GM18499 (cell line): ENCODE measurements around the gene TFEB.

Experiments used
- ATAC-seq: cut with Tn5 transposase; IDR thresholded peaks from one replicate; pipeline ENCODE4 v1.9.1; 2021; ENCODE audit warnings: moderate number of reproducible peaks; ENCODE audit not compliant: insufficient read depth, unreplicated experiment

TFEB gene

GRCh38 chr6:41642960-41643898 lies 92.2 kb downstream of the TFEB start:
- ATAC-seq = no peak

GRCh38 chr6:41642090-41642959 lies 93.1 kb downstream of the TFEB start:
- ATAC-seq = no peak

DNA sequence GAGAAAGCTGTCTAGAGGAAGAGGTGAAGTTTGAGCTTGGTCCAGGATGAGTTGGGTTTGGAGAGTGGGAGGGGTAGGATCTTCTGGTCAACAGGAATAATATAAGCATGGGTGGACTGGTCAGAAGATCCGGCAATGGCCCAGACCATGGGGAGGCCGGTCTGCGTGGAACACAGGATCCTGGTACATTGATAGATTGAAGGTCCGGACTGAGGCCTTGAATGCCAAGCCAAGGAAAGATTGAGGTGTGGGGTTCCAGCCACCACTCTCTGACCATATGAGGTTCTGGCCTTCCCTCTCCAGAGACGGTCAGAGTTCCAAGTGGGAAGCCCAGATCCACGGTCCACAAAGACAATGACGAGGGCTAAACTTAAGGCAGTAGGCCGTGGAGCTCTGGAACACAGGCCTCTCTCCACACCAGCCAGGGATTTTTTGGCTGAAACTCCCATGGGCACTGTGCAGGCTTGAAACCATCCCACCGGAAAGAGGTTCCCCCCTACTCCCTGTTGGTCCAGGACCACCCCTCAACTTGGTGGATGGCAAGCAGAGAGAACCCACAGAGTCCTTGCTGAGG lies 94.0 kb downstream of the TFEB start:
- ATAC-seq = no peak

GRCh38 chr6:41640426-41640825 lies 95.0 kb downstream of the TFEB start:
- no peak for ATAC-seq

GRCh38 chr6:41639809-41640371 lies 95.5 kb downstream of the TFEB start:
- no peak for ATAC-seq

DNA sequence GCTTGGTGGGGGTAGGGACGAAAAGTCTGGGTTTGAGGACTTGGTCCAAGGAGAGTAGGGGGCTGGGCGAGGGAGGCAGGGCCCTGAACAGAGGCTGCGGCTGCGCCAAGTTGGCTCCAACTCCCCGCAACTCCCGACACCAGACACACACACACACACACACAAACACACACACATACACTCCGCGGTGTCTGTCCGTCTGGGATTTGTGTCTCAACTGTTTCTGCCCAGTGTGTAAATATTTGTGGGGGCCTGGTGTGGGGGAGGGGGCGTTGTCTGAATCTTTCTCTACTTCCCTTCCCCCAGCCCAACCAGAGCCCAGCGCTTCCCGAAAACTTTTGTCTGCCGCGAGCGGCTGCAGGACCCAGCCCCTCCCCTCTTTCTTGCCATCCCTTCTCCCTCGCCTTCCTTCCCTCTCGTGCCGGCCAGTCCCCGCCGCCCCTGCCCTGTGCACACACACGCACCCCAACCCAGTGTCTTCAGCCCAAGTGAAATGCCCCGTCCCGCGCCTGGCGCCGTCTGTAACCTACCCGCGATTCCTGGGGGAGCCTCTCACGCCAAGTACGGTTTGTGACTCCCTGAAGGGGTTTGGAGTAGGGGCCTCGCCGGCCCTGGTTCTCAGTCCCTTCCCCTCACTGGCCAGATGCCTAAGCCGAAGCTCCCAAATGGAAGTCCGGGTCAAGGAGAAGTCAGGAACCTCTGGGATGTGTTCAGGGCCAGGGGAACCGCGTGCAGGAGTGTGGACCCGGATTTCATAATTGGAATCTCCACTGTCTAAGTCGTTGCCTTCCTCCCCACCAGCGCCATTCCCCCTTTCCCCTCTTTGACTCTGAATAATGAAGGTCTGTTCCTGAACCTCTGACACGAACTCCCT lies 96.2 kb downstream of the TFEB start:
- ATAC-seq = no peak

GRCh38 chr6:41638002-41638934 lies 97.1 kb downstream of the TFEB start, which contains the start of gene MDFI:
MDFI (plus strand) TSS chr6:41638468; CDS start chr6:41638750, 282 bp downstream.
- no peak for ATAC-seq

DNA sequence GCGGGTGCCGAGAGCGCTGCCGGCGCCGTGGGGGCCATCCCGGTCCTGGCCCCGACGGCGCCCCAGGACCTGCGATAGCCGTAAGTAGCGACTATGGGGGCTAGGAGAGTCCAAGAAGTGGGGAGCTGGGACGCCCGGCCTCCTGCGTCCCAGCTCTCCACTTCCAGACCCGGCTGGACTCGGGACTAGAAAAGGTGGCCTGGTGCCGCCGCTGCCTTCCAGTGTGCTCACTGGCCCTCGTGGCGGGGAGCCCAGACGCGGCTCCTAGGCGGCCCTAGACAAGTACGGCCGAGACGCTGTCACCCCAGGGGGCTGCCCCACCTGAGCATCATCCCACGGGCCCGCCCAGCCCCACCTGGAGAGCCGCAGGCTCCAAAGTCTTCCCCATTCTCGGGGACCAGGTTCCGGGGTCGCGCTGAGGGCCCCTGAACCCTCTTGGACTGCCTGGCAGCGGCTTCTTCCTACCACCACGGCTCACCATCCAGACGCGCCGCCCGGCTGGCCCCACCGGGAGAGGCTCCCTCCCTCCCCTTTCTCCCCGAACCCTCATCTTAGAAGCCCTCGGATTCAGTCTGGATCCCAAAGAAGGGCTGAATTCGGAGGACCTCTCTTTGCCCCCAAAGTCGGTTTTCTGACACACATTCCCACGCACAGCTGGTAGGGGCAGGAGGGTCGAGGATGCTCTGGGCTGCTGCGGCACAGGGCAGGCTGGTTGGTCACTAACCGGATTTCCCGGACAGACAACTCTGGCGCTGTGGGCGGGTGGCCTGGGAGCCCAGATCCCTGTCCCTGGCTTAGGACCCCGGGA lies 98.0 kb downstream of the TFEB start:
- ATAC-seq = no peak

DNA sequence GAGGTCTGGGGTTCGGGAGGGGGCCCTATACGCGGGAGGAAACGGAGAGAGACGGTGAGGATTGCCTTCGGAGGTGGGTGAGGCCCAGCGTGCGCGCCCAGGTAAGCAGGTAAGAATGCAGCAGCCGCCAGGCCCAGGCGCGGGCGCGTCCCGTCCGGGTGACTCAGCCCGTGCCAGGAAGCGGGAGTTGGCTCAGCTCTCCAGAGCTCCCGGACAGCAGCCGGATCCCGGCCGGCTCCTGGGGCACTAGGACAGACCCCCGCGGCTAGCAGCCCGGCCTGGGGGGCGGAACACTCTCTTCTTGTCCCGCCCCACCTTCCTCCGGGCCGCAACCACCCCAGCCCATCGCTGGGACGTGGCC lies 98.6 kb downstream of the TFEB start:
- no peak for ATAC-seq

- no peak for ATAC-seq
Observed at GRCh38 chr6:41635365-41635764, 100.0 kb downstream of the TFEB start.

DNA sequence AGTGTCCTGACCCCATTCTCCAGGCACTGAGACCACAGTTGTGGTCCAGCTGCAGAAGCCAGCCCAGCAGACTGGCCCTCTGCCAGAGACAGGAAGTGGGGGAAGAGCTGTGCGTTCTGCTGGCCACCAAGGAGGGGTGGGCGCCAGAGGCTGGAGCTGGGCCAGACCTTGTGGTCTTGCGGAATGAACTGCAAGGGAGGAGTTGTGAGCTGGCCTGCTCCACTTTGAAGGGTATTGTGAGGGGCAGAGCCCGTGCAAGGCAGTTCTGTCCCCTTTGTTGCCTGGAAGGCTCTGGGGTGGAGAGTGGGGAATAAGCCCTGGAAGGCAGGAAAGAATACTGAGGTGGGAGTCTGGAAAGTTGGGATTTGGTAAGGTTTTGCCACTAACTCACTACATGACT lies 100.8 kb downstream of the TFEB start:
- no peak for ATAC-seq
